HUES6 (cell line): Measurements from ENCODE around the gene FMC1.
"Not testable (repeated sequence)": the region's sequence is repeated elsewhere in the genome, so short reads cannot be mapped to it uniquely, and the experiment has no call there.

ENCODE experiments used
- H3K27ac ChIP-seq: 2 replicates; pipeline ENCODE4 v1.7.0; 2013; ENCODE audit warnings: low read depth, mild to moderate bottlenecking, low read length, inconsistent platforms
- H3K27me3 ChIP-seq: 2 replicates; pipeline ENCODE4 v1.6.1; 2013; ENCODE audit warnings: low read length; ENCODE audit not compliant: control insufficient read depth, insufficient read depth
- H3K36me3 ChIP-seq: 2 replicates; pipeline ENCODE4 v1.6.1; 2013; ENCODE audit warnings: low read length; ENCODE audit not compliant: control insufficient read depth, insufficient read depth
- H3K4me1 ChIP-seq: 2 replicates; pipeline ENCODE4 v1.6.1; 2013; ENCODE audit warnings: low read length; ENCODE audit not compliant: control insufficient read depth, insufficient read depth
- H3K4me3 ChIP-seq: 2 replicates; pipeline ENCODE4 v1.5.1; 2013; ENCODE audit warnings: low read depth, low read length
- H3K9ac ChIP-seq: one replicate; pipeline ENCODE4 v1.6.1; 2013; ENCODE audit warnings: mild to moderate bottlenecking, low read length
- H3K9me3 ChIP-seq: 2 replicates; pipeline ENCODE4 v1.6.1; 2013; ENCODE audit warnings: low read depth, low read length; ENCODE audit not compliant: control insufficient read depth, insufficient read depth

The FMC1 gene

GRCh38 chr7:139340808-139341057, 404 bp upstream of the FMC1 start:
- peaks cover 2% of the 10 kb centered on the region; the same call in 1 of the 2 replicates for H3K36me3 ChIP-seq
- peaks cover 10% of the 10 kb centered on the region; the same call in 1 of the 2 replicates for H3K9me3 ChIP-seq
- peak overlapping the region; percentile 94 for H3K4me3 ChIP-seq
- peak overlapping the region; percentile 100 for H3K9ac ChIP-seq
- H3K4me1 ChIP-seq: 0 out of 2 replicates have a peak, but pooled peaks cover 5% of the 10 kb centered on the region
- H3K27ac ChIP-seq: peak overlapping the region; percentile 98
- H3K27me3 ChIP-seq: no peaks in the 10 kb centered on the region

- Histone ChIP-seq H3K4me1 (0 out of 2 replicates have a peak, but pooled peaks cover 5% of the 10 kb centered on the region), H3K9ac (peak overlapping the region; percentile 100), H3K27ac (peak overlapping the region; percentile 98), H3K4me3 (peak overlapping the region; percentile 94), H3K36me3 (peaks cover 10% of the 10 kb centered on the region), H3K9me3 (peaks cover 10% of the 10 kb centered on the region; the same call in 1 of the 2 replicates), H3K27me3 (no peaks in the 10 kb centered on the region)
These were observed 664 bp downstream of the FMC1 start for GRCh38 chr7:139341776-139342226.

- peaks cover 10% of the 10 kb centered on the region for H3K36me3 ChIP-seq
- H3K9me3 ChIP-seq: no peaks in the 10 kb centered on the region
- no peak overlapping the region for H3K4me3 ChIP-seq
- H3K9ac ChIP-seq: no peak overlapping the region
- no peak overlapping the region for H3K27ac ChIP-seq
- 0 out of 2 replicates have a peak, but pooled peaks cover 5% of the 10 kb centered on the region for H3K4me1 ChIP-seq
- H3K27me3 ChIP-seq: no peaks in the 10 kb centered on the region
These were observed 3.9 kb downstream of the FMC1 start for GRCh38 chr7:139345042-139345441.

- Histone ChIP-seq H3K9ac (no peak overlapping the region), H3K36me3 (peaks cover 10% of the 10 kb centered on the region), H3K4me3 (no peak overlapping the region)
These were observed 9.9 kb downstream of the FMC1 start for GRCh38 chr7:139351027-139351426.

GRCh38 chr7:139354729-139355128, 13.6 kb downstream of the FMC1 start:
- H3K4me3 ChIP-seq: no peak overlapping the region
- H3K36me3 ChIP-seq: peaks cover 3% of the 10 kb centered on the region
- H3K27ac ChIP-seq: no peak overlapping the region
- no peaks in the 10 kb centered on the region for H3K27me3 ChIP-seq
- no peaks in the 10 kb centered on the region for H3K9me3 ChIP-seq
- H3K4me1 ChIP-seq: no peaks in the 10 kb centered on the region
- no peak overlapping the region for H3K9ac ChIP-seq

More at GRCh38 chr7:139351027-139351426, 9.9 kb downstream of the FMC1 start:
- no peaks in the 10 kb centered on the region for H3K27me3 ChIP-seq
- no peaks in the 10 kb centered on the region for H3K9me3 ChIP-seq
- H3K4me1 ChIP-seq: no peaks in the 10 kb centered on the region
- H3K27ac ChIP-seq: no peak overlapping the region

GRCh38 chr7:139355320-139355719, 14.2 kb downstream of the FMC1 start:
- Histone ChIP-seq H3K4me3 (no peak overlapping the region), H3K4me1 (no peaks in the 10 kb centered on the region), H3K36me3 (peaks cover 2% of the 10 kb centered on the region), H3K9ac (no peak overlapping the region), H3K27ac (no peak overlapping the region), H3K9me3 (no peaks in the 10 kb centered on the region), H3K27me3 (no peaks in the 10 kb centered on the region)

GRCh38 chr7:139357729-139358506, 16.8 kb downstream of the FMC1 start:
- not testable (repeated sequence) for H3K27me3 ChIP-seq, H3K36me3 ChIP-seq, H3K9me3 ChIP-seq
- H3K4me3 ChIP-seq: peak overlapping the region; percentile 99
- peak overlapping the region; percentile 90; the same call in 1 of the 2 replicates for H3K27ac ChIP-seq
- peak overlapping the region; percentile 98 for H3K9ac ChIP-seq
- H3K4me1 ChIP-seq: peaks cover 10% of the 10 kb centered on the region

- Histone ChIP-seq H3K36me3 (no peaks in the 10 kb centered on the region; the same call in 1 of the 2 replicates), H3K4me3 (peak overlapping the region; percentile 99), H3K9me3 (no peaks in the 10 kb centered on the region), H3K27me3 (no peaks in the 10 kb centered on the region), H3K27ac (peak overlapping the region; percentile 90), H3K9ac (peak overlapping the region; percentile 98), H3K4me1 (peaks cover 13% of the 10 kb centered on the region)
These were observed 17.6 kb downstream of the FMC1 start for GRCh38 chr7:139358541-139359365.

GRCh38 chr7:139359366-139360209, 18.5 kb downstream of the FMC1 start, which contains the start of gene LUC7L2:
Gene LUC7L2 (plus strand): TSS chr7:139359894. CDS start chr7:139360262, 368 bp downstream.
- Histone ChIP-seq H3K27me3 (no peaks in the 10 kb centered on the region), H3K4me3 (peak within 1 kb of the TSS; percentile 99), H3K36me3 (peaks cover 5% of the 10 kb centered on the region; the same call in 1 of the 2 replicates), H3K27ac (peak within 1 kb of the TSS; percentile 90), H3K4me1 (peaks cover 13% of the 10 kb centered on the region), H3K9me3 (no peaks in the 10 kb centered on the region), H3K9ac (peak within 1 kb of the TSS; percentile 98)

GRCh38 chr7:139360210-139360947, 19.2 kb downstream of the FMC1 start:
- peak overlapping the region; percentile 90 for H3K27ac ChIP-seq
- H3K27me3 ChIP-seq: no peaks in the 10 kb centered on the region
- peak overlapping the region; percentile 99 for H3K4me3 ChIP-seq
- H3K4me1 ChIP-seq: peaks cover 13% of the 10 kb centered on the region
- no peaks in the 10 kb centered on the region for H3K9me3 ChIP-seq
- H3K9ac ChIP-seq: peak overlapping the region; percentile 98
- H3K36me3 ChIP-seq: peaks cover 10% of the 10 kb centered on the region
